Coronary artery (tissue), 2 donors: ENCODE results near the gene TRMT44.
A peak's percentile ranks its signal among the peaks of the same experiment; 100 is the strongest.

Source experiments
- DNase-seq: peaks from one replicate; pipeline ENCODE4 v3.0.0-alpha.2; 2017; ENCODE audit warnings: low spot score
- H3K27ac ChIP-seq, 2 donors: fragments of 200-600 bp; sonication (generic); one replicate each; pipeline ENCODE4 v1.5.1; 2016 to 2019
- H3K4me3 ChIP-seq: fragments of 200-600 bp; sonication (generic); 2 replicates; pipeline ENCODE4 v1.5.1; 2016; ENCODE audit warnings: mild to moderate bottlenecking, moderate library complexity
- CTCF ChIP-seq: fragments of 200-600 bp; sonication (generic); IDR thresholded peaks from one replicate; pipeline ENCODE4 v1.5.1; 2019; ENCODE audit warnings: antibody characterized with exemption

Gene TRMT44

GRCh38 chr4:8468746-8469535 is 28.4 kb downstream of the TRMT44 start:
- no peak for DNase-seq
- peak; percentile 84 for TF ChIP-seq CTCF
- H3K27ac ChIP-seq, result no peak overlapping the region
- no peak overlapping the region for H3K4me3 ChIP-seq

- TF ChIP-seq CTCF, result no peak
- no peak overlapping the region for H3K4me3 ChIP-seq
- H3K27ac ChIP-seq, result no peak overlapping the region
- no peak for DNase-seq
Measured at GRCh38 chr4:8469550-8469949, 29.0 kb downstream of the TRMT44 start.

- DNase-seq, result no peak
- H3K27ac ChIP-seq, result no peak overlapping the region
- H3K4me3 ChIP-seq, result no peak overlapping the region
Measured at GRCh38 chr4:8470451-8471024, 30.0 kb downstream of the TRMT44 start.

GRCh38 chr4:8471211-8471875 is 30.8 kb downstream of the TRMT44 start:
- Histone ChIP-seq H3K4me3 (no peak overlapping the region), H3K27ac (no peak overlapping the region)
- DNase-seq, result no peak
- TF ChIP-seq CTCF, result no peak

More at GRCh38 chr4:8470451-8471024, 30.0 kb downstream of the TRMT44 start:
- TF ChIP-seq CTCF, result no peak

GRCh38 chr4:8472158-8472688 is 31.6 kb downstream of the TRMT44 start:
- no peak for TF ChIP-seq CTCF
- H3K4me3 ChIP-seq, result no peak overlapping the region
- DNase-seq, result no peak
- H3K27ac ChIP-seq, result peak overlapping the region; percentile 55 to 89

- TF ChIP-seq CTCF, result no peak
- DNase-seq, result no peak
- H3K4me3 ChIP-seq, result peak overlapping the region; percentile 19
- peak overlapping the region; percentile 55 to 89 for H3K27ac ChIP-seq
Measured at GRCh38 chr4:8472689-8473197, 32.2 kb downstream of the TRMT44 start.
